Peyer's patch (tissue), 4 donors: ENCODE data around the gene HABP2. TPM values are rescaled to one million over a fixed set of nuclear protein-coding genes. Genes with fewer than 3 reads are reported as not detected.

ENCODE experiments used
- DNase-seq, 3 donors: peaks; one replicate each; pipeline ENCODE4 v3.0.0-alpha.2; 2017 to 2019
- H3K27ac ChIP-seq, 4 donors: fragments of 200-600 bp; sonication (generic); one replicate each; pipeline ENCODE4 v1.5.1; 2016 to 2019
- H3K27me3 ChIP-seq, 2 donors: fragments of 200-600 bp; sonication (generic); one replicate each; pipeline ENCODE4 v1.5.1; 2019
- H3K36me3 ChIP-seq, 3 donors: fragments of 200-600 bp; sonication (generic); one replicate each; pipeline ENCODE4 v1.5.1; 2016 to 2019
- H3K4me1 ChIP-seq, 4 donors: fragments of 200-600 bp; sonication (generic); one replicate each; pipeline ENCODE4 v1.5.1; 2016 to 2019
- H3K4me3 ChIP-seq, 4 donors: fragments of 200-600 bp; sonication (generic); 1 replicate in 3 of 4; 2 replicates in 1 of 4; pipeline ENCODE4 v1.5.1; 2016 to 2019; ENCODE audit warnings: mild to moderate bottlenecking in 1 of 4
- H3K9me3 ChIP-seq, 4 donors: fragments of 200-600 bp; sonication (generic); one replicate each; pipeline ENCODE4 v1.5.1; 2016 to 2019; ENCODE audit warnings: mild to moderate bottlenecking in 1 of 4
- POLR2A ChIP-seq, 2 donors: fragments of 450-650 bp; IDR thresholded peaks; one replicate each; pipeline ENCODE4 v1.5.1; 2017; ENCODE audit warnings: antibody characterized with exemption in 2 of 2, mild to moderate bottlenecking in 2 of 2, moderate library complexity in 2 of 2
- total RNA-seq, 4 donors: library from RNA; depleted of rRNA; stranded (reverse); fragments of >200 nt; gene quantifications; one replicate each; pipeline ENCODE4 v1.1.0, GENCODE V29; 2016
- TF ChIP-seq, protein P1 (sequence below), 6 experiments: fragments of 450-650 bp in 4 of 6; fragments of 200-600 bp in 2 of 6; sonication (generic) in 1 of 6; IDR thresholded peaks; one replicate each; pipeline ENCODE4 v1.5.1; 2017 to 2019; ENCODE audit warnings: antibody characterized with exemption in 6 of 6, mild to moderate bottlenecking in 3 of 6, moderate library complexity in 1 of 6

The HABP2 gene
- total RNA-seq, 4 donors from 2014 or later, result 0.27 to 0.88 TPM; not detected in 2

DNA sequence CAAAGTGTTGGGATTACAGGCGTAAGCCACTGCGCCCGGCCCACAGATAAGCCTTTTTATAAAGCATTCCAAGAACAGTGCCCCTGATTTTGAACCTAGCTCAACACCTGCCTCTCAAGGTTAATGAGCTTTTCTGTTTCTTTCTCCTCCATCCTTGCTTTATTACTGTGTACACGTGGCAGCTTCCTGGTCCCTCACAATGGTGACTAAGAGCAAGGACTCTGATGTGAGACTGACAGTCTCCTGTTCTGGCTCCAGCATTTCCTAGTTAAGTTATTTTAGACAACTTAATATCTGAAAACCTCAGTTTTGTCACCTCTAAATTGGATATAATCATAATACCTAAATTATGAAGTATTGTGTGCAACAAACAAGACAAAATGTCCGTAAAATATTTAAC, 9.9 kb downstream of the HABP2 start:
- no peak for TF ChIP-seq POLR2A (IDR thresholded peaks at IDR 0.05)
- TF ChIP-seq, protein P1, sequence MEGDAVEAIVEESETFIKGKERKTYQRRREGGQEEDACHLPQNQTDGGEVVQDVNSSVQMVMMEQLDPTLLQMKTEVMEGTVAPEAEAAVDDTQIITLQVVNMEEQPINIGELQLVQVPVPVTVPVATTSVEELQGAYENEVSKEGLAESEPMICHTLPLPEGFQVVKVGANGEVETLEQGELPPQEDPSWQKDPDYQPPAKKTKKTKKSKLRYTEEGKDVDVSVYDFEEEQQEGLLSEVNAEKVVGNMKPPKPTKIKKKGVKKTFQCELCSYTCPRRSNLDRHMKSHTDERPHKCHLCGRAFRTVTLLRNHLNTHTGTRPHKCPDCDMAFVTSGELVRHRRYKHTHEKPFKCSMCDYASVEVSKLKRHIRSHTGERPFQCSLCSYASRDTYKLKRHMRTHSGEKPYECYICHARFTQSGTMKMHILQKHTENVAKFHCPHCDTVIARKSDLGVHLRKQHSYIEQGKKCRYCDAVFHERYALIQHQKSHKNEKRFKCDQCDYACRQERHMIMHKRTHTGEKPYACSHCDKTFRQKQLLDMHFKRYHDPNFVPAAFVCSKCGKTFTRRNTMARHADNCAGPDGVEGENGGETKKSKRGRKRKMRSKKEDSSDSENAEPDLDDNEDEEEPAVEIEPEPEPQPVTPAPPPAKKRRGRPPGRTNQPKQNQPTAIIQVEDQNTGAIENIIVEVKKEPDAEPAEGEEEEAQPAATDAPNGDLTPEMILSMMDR (IDR thresholded peaks at IDR 0.05), result no peak
- Histone ChIP-seq H3K4me3 (no peak overlapping the region), H3K27ac (no peak overlapping the region), H3K27me3 (no peaks in the 10 kb centered on the region), H3K4me1 (no peaks in the 10 kb centered on the region), H3K9me3 (no peaks in the 10 kb centered on the region), H3K36me3 (no peaks in the 10 kb centered on the region)
- DNase-seq, result no peak

DNA sequence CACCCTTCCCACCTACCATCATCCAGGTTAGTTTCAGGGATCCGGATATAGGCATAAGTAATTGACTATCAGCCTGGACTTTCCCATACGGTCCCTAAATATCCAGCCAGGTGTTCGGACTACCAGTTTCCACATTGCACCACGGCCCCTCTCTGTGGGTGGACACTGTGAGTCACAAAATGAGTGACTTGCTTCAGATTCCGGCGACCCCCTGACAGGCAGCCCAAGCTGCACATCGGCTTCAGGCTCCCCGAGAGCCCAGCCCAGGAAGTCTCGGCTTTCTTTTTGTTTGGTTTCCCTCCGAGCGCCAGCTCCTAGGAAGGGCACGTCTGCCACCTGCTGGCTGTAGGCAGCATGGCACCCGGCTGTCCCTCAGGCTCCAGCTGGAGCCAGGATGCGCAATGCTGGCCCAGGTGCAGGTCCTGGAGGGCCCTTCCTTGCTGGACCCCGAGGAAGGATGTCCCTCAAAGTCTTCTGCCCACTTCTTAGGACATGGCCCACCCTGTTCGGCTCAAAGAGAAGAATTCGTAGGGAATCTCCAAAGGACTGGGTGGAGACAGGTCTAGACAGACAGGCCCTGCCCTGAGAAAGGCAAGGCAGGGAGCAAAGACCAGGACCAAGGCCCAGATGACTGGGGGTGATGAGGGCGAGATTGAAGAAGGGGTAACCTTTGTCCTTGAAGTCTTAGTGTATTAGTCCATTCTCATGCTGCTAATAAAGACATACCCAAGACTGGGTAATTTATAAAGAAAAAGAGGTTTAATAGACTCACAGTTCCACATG, 10.6 kb downstream of the HABP2 start:
- TF ChIP-seq, protein P1 (IDR thresholded peaks at IDR 0.05), result peak; percentile 63 to 95 (median 92)
- no peak for TF ChIP-seq POLR2A (IDR thresholded peaks at IDR 0.05)
- peak; percentile 44 to 88 (median 86) for DNase-seq
- no peak overlapping the region for H3K27ac ChIP-seq
- H3K4me3 ChIP-seq, result peak overlapping the region in 3 of 4 donors; percentile 24 to 54 (median 50)
- H3K36me3 ChIP-seq, result no peaks in the 10 kb centered on the region
- no peaks in the 10 kb centered on the region for H3K27me3 ChIP-seq
- no peaks in the 10 kb centered on the region for H3K9me3 ChIP-seq
- H3K4me1 ChIP-seq, result no peaks in the 10 kb centered on the region

- Histone ChIP-seq H3K4me3 (no peak overlapping the region), H3K4me1 (no peaks in the 10 kb centered on the region), H3K27me3 (no peaks in the 10 kb centered on the region), H3K27ac (no peak overlapping the region), H3K9me3 (no peaks in the 10 kb centered on the region), H3K36me3 (no peaks in the 10 kb centered on the region)
- DNase-seq, result no peak
- TF ChIP-seq POLR2A (IDR thresholded peaks at IDR 0.05), result no peak
- TF ChIP-seq, protein P1 (IDR thresholded peaks at IDR 0.05), result no peak
These were observed 12.5 kb downstream of the HABP2 start for GRCh38 chr10:113565364-113565763.

GRCh38 chr10:113566888-113567287, 14.0 kb downstream of the HABP2 start:
- no peak overlapping the region for H3K4me3 ChIP-seq
- no peaks in the 10 kb centered on the region for H3K4me1 ChIP-seq
- DNase-seq, result no peak
- H3K36me3 ChIP-seq, result no peaks in the 10 kb centered on the region
- no peak overlapping the region for H3K27ac ChIP-seq
- no peaks in the 10 kb centered on the region for H3K27me3 ChIP-seq
- TF ChIP-seq, protein P1 (IDR thresholded peaks at IDR 0.05), result no peak
- TF ChIP-seq POLR2A (IDR thresholded peaks at IDR 0.05), result no peak
- H3K9me3 ChIP-seq, result no peaks in the 10 kb centered on the region

- Histone ChIP-seq H3K4me3 (no peak overlapping the region), H3K4me1 (no peaks in the 10 kb centered on the region), H3K36me3 (no peaks in the 10 kb centered on the region), H3K27ac (no peak overlapping the region), H3K9me3 (no peaks in the 10 kb centered on the region), H3K27me3 (no peaks in the 10 kb centered on the region)
- no peak for DNase-seq
- TF ChIP-seq, protein P1 (IDR thresholded peaks at IDR 0.05), result no peak
- TF ChIP-seq POLR2A (IDR thresholded peaks at IDR 0.05), result no peak
These were observed 16.7 kb downstream of the HABP2 start for GRCh38 chr10:113569576-113569975.
